Measurements from ENCODE around the gene TOMM5. TPM values are rescaled to one million over a fixed set of nuclear protein-coding genes. Genes with fewer than 3 reads are reported as not detected.

The TOMM5 gene
- total RNA-seq, 1 experiment from 2014 or later, result 252 TPM

GRCh38 chr9:37621273-37622121, 29.1 kb upstream of the TOMM5 start:
- peaks cover 5% of the 10 kb centered on the region; the same call in 1 of the 2 replicates for H3K4me1 ChIP-seq (ENCODE audit: insufficient read depth, low read length)
- H3K27ac ChIP-seq (ENCODE audit: low read length), result no peak overlapping the region
- no peak for ATAC-seq
- H3K4me2 ChIP-seq (ENCODE audit: low read length), result no peak overlapping the region
- no peaks in the 10 kb centered on the region for H3K36me3 ChIP-seq (ENCODE audit: low read depth, low read length)
- DNase-seq, result no peak
- no peaks in the 10 kb centered on the region for H3K79me2 ChIP-seq (ENCODE audit: low read length)
- no peaks in the 10 kb centered on the region for H3F3A ChIP-seq (ENCODE audit: low read length, unreplicated experiment)
- H3K9me2 ChIP-seq (replicated peaks; ENCODE audit: low read length), result no peaks in the 10 kb centered on the region
- POLR2A ChIA-PET (ENCODE audit: unreplicated experiment), result no interaction called here
- no peak overlapping the region for H3K4me3 ChIP-seq (ENCODE audit: low read length)
- TF ChIP-seq EZH2phosphoT487 (IDR thresholded peaks at IDR 0.05; ENCODE audit: borderline replicate concordance, low read length), result no peak
- no peak for TF ChIP-seq EZH2 (IDR thresholded peaks at IDR 0.05; ENCODE audit: low read length, unreplicated experiment)
- TF ChIP-seq CTCF (conservative IDR thresholded peaks at IDR 0.05; ENCODE audit: low read depth, low read length), result no peak
- no peaks in the 10 kb centered on the region for H3K9me3 ChIP-seq (ENCODE audit: low read length)
- CTCF ChIA-PET, result no interaction called here
- no TSS peak for BruUV-seq (replicated peaks)
- intact Hi-C loops (cut with micrococcal nuclease), result no loop called here
- no peaks in the 10 kb centered on the region for H3K27me3 ChIP-seq (ENCODE audit: low read length)
- H2AFZ ChIP-seq (ENCODE audit: low read length), result no peak overlapping the region
- H4K20me1 ChIP-seq (ENCODE audit: low read length), result no peaks in the 10 kb centered on the region
- H3K9ac ChIP-seq (ENCODE audit: low read length), result no peak overlapping the region

- H2AFZ ChIP-seq (ENCODE audit: low read length), result no peak overlapping the region
- H3K27ac ChIP-seq (ENCODE audit: low read length), result no peak overlapping the region
- no peaks in the 10 kb centered on the region for H4K20me1 ChIP-seq (ENCODE audit: low read length)
- H3F3A ChIP-seq (ENCODE audit: low read length, unreplicated experiment), result no peaks in the 10 kb centered on the region
- intact Hi-C loops (cut with micrococcal nuclease), result no loop called here
- H3K4me3 ChIP-seq (ENCODE audit: low read length), result no peak overlapping the region
- BruUV-seq (replicated peaks), result no TSS peak
- CTCF ChIA-PET, result no interaction called here
- no peak overlapping the region for H3K4me2 ChIP-seq (ENCODE audit: low read length)
- no peaks in the 10 kb centered on the region for H3K36me3 ChIP-seq (ENCODE audit: low read depth, low read length)
- DNase-seq (no peak), ATAC-seq (no peak)
- POLR2A ChIA-PET (ENCODE audit: unreplicated experiment), result no interaction called here
- no peaks in the 10 kb centered on the region for H3K27me3 ChIP-seq (ENCODE audit: low read length)
- no peaks in the 10 kb centered on the region for H3K9me2 ChIP-seq (replicated peaks; ENCODE audit: low read length)
- no peaks in the 10 kb centered on the region for H3K9me3 ChIP-seq (ENCODE audit: low read length)
- H3K79me2 ChIP-seq (ENCODE audit: low read length), result no peaks in the 10 kb centered on the region
- no peak overlapping the region for H3K9ac ChIP-seq (ENCODE audit: low read length)
- H3K4me1 ChIP-seq (ENCODE audit: insufficient read depth, low read length), result peaks cover 5% of the 10 kb centered on the region; the same call in 1 of the 2 replicates
- no peak for TF ChIP-seq EZH2phosphoT487 (IDR thresholded peaks at IDR 0.05; ENCODE audit: borderline replicate concordance, low read length)
- no peak for TF ChIP-seq CTCF (conservative IDR thresholded peaks at IDR 0.05; ENCODE audit: low read depth, low read length)
- no peak for TF ChIP-seq EZH2 (IDR thresholded peaks at IDR 0.05; ENCODE audit: low read length, unreplicated experiment)
These were observed 28.0 kb upstream of the TOMM5 start for GRCh38 chr9:37620396-37620795.

DNA sequence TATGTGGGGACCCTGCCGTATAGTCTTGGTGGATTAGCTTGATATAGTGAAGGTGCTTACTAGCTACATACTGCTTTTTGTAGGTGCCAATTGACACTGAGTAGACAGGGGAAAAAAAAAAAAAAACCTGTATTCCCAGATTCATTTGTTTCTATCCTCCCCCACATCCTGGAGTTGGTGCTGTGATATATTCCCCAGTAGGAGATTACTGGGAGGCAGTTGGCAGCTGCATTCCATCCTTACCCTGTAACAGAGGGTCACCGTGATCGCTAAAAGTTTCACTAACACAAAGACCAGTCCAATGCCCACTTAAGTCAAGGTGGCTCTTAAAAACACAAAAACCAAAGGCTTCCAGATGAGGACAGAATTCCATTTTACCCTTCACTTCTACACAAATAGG, 27.4 kb upstream of the TOMM5 start:
- no TSS peak for BruUV-seq (replicated peaks)
- Histone ChIP-seq H3K79me2 (ENCODE audit: low read length) (no peaks in the 10 kb centered on the region), H3K9ac (ENCODE audit: low read length) (no peak overlapping the region), H3K27ac (ENCODE audit: low read length) (no peak overlapping the region), H3K4me3 (ENCODE audit: low read length) (no peak overlapping the region), H3K4me1 (ENCODE audit: insufficient read depth, low read length) (peaks cover 5% of the 10 kb centered on the region; the same call in 1 of the 2 replicates), H2AFZ (ENCODE audit: low read length) (no peak overlapping the region), H3K9me3 (ENCODE audit: low read length) (no peaks in the 10 kb centered on the region), H4K20me1 (ENCODE audit: low read length) (no peaks in the 10 kb centered on the region), H3F3A (ENCODE audit: low read length, unreplicated experiment) (no peaks in the 10 kb centered on the region), H3K27me3 (ENCODE audit: low read length) (no peaks in the 10 kb centered on the region), H3K9me2 (replicated peaks; ENCODE audit: low read length) (no peaks in the 10 kb centered on the region), H3K36me3 (ENCODE audit: low read depth, low read length) (no peaks in the 10 kb centered on the region), H3K4me2 (ENCODE audit: low read length) (no peak overlapping the region)
- ATAC-seq (no peak), DNase-seq (no peak)
- intact Hi-C loops (cut with micrococcal nuclease), result no loop called here
- POLR2A ChIA-PET (ENCODE audit: unreplicated experiment), result no interaction called here
- CTCF ChIA-PET, result no interaction called here
- TF ChIP-seq EZH2 (IDR thresholded peaks at IDR 0.05; ENCODE audit: low read length, unreplicated experiment), result no peak
- no peak for TF ChIP-seq EZH2phosphoT487 (IDR thresholded peaks at IDR 0.05; ENCODE audit: borderline replicate concordance, low read length)
- no peak for TF ChIP-seq CTCF (conservative IDR thresholded peaks at IDR 0.05; ENCODE audit: low read depth, low read length)

Measured in PC-3 (cell line).